IPS DF 6.9 (cell line): ENCODE measurements around the gene LRRC23.
"Not testable (repeated sequence)": the region's sequence is repeated elsewhere in the genome, so short reads cannot be mapped to it uniquely, and the experiment has no call there.

Experiments
- DNase-seq: peaks from one replicate; pipeline ENCODE4 v3.0.0-alpha.2; 2013; ENCODE audit warnings: low read depth, low spot score
- H3K27ac ChIP-seq: one replicate; pipeline ENCODE4 v1.5.1; 2013; ENCODE audit warnings: low read length, control low read depth
- H3K27me3 ChIP-seq: 2 replicates; pipeline ENCODE4 v1.6.1; 2013; ENCODE audit warnings: mild to moderate bottlenecking, low read length; ENCODE audit not compliant: control insufficient read depth, insufficient read depth
- H3K36me3 ChIP-seq: 2 replicates; pipeline ENCODE4 v1.6.1; 2013; ENCODE audit warnings: low read length; ENCODE audit not compliant: control insufficient read depth, insufficient read depth
- H3K4me1 ChIP-seq: 2 replicates; pipeline ENCODE4 v1.6.1; 2013; ENCODE audit warnings: low read length; ENCODE audit not compliant: control insufficient read depth, insufficient read depth
- H3K4me3 ChIP-seq: 2 replicates; pipeline ENCODE4 v1.5.1; 2013; ENCODE audit warnings: mild to moderate bottlenecking, low read length
- H3K9me3 ChIP-seq: 2 replicates; pipeline ENCODE4 v1.6.1; 2013; ENCODE audit warnings: low read length, inconsistent platforms; ENCODE audit not compliant: control insufficient read depth, insufficient read depth
- WGBS: extraction: QIAGEN DNeasy Blood & Tissue Kit; methylation state at CpG from one replicate; pipeline ENCODE4 v1.1.7; 2013; ENCODE audit warnings: mixed read lengths, missing lambda C conversion rate; ENCODE audit not compliant: insufficient read length, insufficient coverage; 5-methylcytosine and 5-hydroxymethylcytosine counted together

Gene LRRC23

GRCh38 chr12:6866920-6867412 lies 37.7 kb upstream of the LRRC23 start:
- peaks cover 27% of the 10 kb centered on the region for H3K36me3 ChIP-seq
- H3K4me3 ChIP-seq = peak overlapping the region; percentile 91; the same call in 1 of the 2 replicates
- H3K27ac ChIP-seq = no peak overlapping the region
- peaks cover 9% of the 10 kb centered on the region for H3K4me1 ChIP-seq
- WGBS = no CpG with 5 or more reads among the region's 33 CpGs
- DNase-seq = no peak
- H3K27me3 ChIP-seq = no peaks in the 10 kb centered on the region
- no peaks in the 10 kb centered on the region for H3K9me3 ChIP-seq

- Histone ChIP-seq H3K27ac (no peak within 1 kb of the TSS), H3K4me3 (peak within 1 kb of the TSS; percentile 91), H3K4me1 (peaks cover 9% of the 10 kb centered on the region), H3K9me3 (no peaks in the 10 kb centered on the region), H3K36me3 (peaks cover 27% of the 10 kb centered on the region), H3K27me3 (no peaks in the 10 kb centered on the region)
- DNase-seq = no peak
- WGBS = no CpG with 5 or more reads among the region's 86 CpGs
Measured at GRCh38 chr12:6867413-6868210, 37.0 kb upstream of the LRRC23 start, which contains the start of gene TPI1. TSS of gene TPI1 (plus strand) at chr12:6867531. CDS start at chr12:6867567, 36 bp downstream.

DNA sequence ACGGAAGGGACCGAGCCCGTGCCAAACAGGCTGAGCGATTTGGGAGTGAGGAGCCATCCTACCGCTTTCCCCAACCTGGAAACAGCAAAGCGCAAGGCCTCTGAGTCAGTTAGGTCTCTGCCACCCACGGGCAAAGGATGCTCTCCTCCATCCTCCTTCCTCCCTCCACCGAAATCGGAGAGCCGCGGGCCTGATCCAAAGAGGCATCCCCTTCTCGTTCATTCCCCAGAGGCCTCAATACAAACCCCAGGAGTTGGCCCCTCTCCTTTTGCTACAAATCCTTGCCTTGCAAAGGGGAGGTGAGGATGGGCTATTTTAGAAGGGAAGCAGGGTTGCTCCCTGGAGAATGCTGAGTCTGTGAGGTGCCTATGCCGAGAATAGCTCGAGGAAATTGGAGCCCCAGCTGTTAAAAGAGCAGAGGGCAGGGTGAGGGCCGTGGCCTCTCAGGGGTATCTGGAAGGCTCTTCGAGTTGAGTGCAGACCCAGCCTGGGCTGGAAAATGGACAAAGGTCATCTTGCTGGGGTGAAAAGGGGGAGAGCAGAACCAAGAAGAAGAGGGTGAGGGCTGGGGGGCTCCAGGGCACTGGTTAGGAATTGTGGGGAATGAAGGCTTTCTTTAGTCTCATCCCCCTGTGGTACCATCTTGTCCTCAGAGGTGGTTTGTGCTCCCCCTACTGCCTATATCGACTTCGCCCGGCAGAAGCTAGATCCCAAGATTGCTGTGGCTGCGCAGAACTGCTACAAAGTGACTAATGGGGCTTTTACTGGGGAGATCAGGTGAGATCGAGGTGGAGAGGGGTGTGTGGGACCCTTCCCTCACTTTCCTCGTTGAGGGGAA lies 36.2 kb upstream of the LRRC23 start:
- peak overlapping the region; percentile 91 for H3K4me3 ChIP-seq
- no peak overlapping the region for H3K27ac ChIP-seq
- H3K27me3 ChIP-seq = no peaks in the 10 kb centered on the region
- H3K4me1 ChIP-seq = peaks cover 9% of the 10 kb centered on the region
- H3K36me3 ChIP-seq = peaks cover 27% of the 10 kb centered on the region
- H3K9me3 ChIP-seq = no peaks in the 10 kb centered on the region
- no CpG with 5 or more reads among the region's 22 CpGs for WGBS
- DNase-seq = no peak

GRCh38 chr12:6869049-6870021 lies 35.3 kb upstream of the LRRC23 start:
- H3K4me3 ChIP-seq = peak overlapping the region; percentile 91; the same call in 1 of the 2 replicates
- no peaks in the 10 kb centered on the region for H3K27me3 ChIP-seq
- peaks cover 9% of the 10 kb centered on the region for H3K4me1 ChIP-seq
- DNase-seq = no peak
- no peaks in the 10 kb centered on the region for H3K9me3 ChIP-seq
- WGBS = no CpG with 5 or more reads among the region's 12 CpGs
- no peak overlapping the region for H3K27ac ChIP-seq
- peaks cover 24% of the 10 kb centered on the region for H3K36me3 ChIP-seq

- not testable (repeated sequence) for H3K27ac ChIP-seq, H3K4me3 ChIP-seq
Measured at GRCh38 chr12:6870304-6870703, 34.3 kb upstream of the LRRC23 start.

DNA sequence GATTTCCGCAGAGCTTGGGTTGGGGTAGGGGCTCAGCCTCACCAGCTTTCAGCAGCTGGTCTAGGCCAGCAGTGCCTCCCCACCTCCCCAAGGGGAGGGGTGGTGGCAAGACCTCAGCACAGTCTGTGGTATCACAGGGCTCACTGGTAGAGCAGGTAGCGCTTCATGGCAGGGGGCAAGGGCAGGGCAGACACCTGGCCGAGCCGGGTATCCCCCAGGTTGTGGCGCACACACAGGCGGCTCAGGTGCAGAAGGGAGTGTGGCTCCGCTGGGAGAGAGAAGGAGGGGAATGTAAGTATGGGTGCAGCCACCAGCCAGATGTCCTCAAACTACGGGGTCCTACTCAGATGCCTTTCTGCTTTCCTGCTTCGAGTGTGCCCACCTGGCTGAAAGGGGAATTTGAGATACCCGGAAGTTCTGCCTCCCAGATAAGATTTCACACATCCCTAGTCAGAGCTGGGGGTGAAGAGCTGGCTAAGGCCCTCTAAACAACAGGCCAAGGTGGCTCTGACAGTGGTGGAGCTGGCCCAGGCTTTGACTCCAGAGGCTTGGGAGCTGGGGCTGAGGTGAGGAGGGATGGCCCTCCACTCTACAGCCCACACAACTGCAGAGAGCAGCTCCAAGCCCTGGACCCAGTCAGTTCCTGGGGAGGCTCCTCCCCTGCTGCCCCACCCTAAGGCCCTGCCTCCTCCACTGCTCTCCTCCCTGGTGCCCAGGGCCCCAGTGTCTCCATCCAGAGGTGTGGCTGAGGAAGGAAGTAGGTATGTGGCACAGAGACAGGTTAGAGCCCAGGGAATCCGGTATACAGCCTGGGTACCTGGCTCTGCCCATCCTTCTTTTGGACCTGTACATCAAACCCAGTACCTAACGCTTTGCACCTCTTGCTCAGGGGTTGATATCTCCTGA lies 33.3 kb upstream of the LRRC23 start:
- peaks cover 6% of the 10 kb centered on the region for H3K4me1 ChIP-seq
- WGBS = no CpG with 5 or more reads among the region's 12 CpGs
- peaks cover 20% of the 10 kb centered on the region for H3K36me3 ChIP-seq
- no peak for DNase-seq
- no peak overlapping the region; the same call in 1 of the 2 replicates for H3K4me3 ChIP-seq
- no peaks in the 10 kb centered on the region for H3K27me3 ChIP-seq
- H3K9me3 ChIP-seq = no peaks in the 10 kb centered on the region
- no peak overlapping the region for H3K27ac ChIP-seq

More at GRCh38 chr12:6870304-6870703, 34.3 kb upstream of the LRRC23 start:
- H3K36me3 ChIP-seq = peaks cover 18% of the 10 kb centered on the region
- not testable (repeated sequence) for H3K4me1 ChIP-seq, DNase-seq, H3K9me3 ChIP-seq, H3K27me3 ChIP-seq
- WGBS = no CpG with 5 or more reads among the region's 4 CpGs

DNA sequence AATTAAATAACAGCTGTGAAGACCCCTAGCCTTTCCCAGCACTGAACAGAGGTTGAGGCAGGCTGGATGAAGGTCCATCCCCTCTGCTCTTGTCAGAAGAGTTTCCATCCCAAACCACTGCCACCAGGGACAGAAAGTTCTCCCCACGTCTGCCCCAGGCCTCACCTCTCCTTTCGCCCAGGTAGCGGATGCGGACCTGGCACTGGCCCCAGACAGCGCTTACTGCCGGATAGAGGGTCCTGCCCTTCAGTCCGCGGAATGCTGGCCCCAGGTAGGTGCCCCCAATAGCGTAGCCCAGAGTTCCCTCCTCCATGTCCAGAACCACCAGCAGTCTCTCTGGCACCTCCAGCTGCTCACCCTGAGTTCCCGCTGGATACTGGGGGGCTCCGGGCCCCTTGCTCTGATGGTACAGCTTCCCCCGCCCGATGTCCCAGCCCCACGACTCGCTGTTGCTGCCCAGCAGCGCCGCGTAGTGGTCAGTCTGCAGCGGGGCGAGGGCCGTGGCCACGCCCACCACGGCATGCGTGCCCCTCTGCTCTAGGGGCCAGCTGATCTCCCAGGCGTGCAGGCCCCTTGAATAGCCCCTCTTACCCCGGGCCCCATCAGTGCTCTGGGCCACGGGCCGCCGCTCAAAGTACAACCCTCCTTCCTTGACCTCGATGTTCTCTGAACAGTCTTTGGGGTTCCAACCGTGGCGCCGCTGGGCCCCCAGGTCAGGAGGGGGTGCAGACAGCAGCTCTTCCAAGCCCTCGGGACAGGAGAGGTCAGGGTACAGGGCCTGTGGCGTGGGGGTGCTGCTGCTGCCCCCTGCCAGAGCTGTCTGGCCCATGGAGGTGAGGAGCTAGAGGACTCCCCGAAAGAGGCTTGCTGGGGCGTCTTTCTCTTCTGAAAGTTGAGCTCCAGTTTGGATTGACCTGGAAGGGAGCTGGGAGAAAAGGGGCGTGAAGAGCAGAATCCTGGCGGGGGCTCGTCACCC lies 32.3 kb upstream of the LRRC23 start:
- Histone ChIP-seq H3K27me3 (no peaks in the 10 kb centered on the region), H3K27ac (no peak overlapping the region), H3K4me1 (peaks cover 4% of the 10 kb centered on the region), H3K36me3 (peaks cover 20% of the 10 kb centered on the region), H3K4me3 (peak overlapping the region; percentile 90; the same call in 1 of the 2 replicates), H3K9me3 (no peaks in the 10 kb centered on the region)
- DNase-seq = no peak
- WGBS = no CpG with 5 or more reads among the region's 40 CpGs

DNA sequence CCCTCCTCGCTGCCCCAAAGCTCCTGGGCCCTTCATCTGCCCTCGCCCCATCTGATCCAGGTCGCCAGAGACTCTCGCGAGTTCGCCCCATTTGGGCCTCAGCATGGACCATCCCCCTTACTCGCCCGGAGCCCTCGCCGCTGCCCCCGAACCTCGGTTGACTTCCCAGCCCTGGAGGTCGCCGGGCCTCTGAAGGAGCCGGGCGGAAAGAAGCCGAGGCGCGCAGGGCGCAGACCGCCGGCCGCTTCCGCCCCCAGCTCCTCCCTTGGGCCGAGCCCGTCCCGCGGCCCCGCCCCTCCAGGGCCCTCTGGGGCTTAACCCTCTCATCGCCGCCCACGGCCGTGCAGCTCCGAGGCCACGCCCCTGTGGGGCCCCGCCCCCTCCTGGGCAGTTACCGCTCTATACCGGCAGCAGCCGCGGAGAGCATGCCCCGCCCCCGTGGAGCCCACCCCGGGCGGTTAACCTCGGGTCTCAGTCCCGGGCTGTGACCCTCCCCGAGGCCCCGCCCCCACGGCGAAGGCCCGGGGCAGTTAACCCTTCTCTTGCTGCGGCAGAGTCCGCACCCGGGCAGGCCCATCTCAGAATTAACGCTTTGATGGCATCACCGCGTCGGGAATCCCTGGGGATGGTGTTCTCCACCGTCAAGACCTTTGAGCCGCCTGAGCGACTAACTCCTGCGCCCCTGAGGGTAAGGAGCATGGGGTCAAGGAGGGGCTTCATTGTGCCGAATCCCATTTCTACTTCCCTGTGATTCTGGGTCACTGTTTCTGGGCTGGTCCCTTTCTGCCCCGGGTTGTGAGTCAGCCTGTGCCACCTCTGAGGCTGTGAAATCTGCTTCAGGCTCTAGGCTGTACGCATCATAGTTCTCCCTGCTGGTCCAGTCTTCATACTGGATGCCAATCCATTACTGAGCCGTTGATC lies 31.3 kb upstream of the LRRC23 start, which contains the start of gene SPSB2:
Gene SPSB2 (minus strand): TSS at position 210 of the 921 bp plus-strand sequence. CDS start 402 bp downstream, outside the sequence.
- WGBS = no CpG with 5 or more reads among the region's 66 CpGs

More for the DNA sequence above, 31.3 kb upstream of the LRRC23 start, which contains the start of gene SPSB2:
- Histone ChIP-seq H3K4me3 (peak within 1 kb of the TSS; percentile 90; the same call in 1 of the 2 replicates), H3K27ac (no peak within 1 kb of the TSS), H3K36me3 (peaks cover 20% of the 10 kb centered on the region), H3K9me3 (no peaks in the 10 kb centered on the region), H3K27me3 (no peaks in the 10 kb centered on the region), H3K4me1 (peaks cover 4% of the 10 kb centered on the region)
- peak; percentile 100 for DNase-seq
